Cardiac fibroblast (primary cell): ENCODE results near the gene MRPS31.
A peak's percentile ranks its signal among the peaks of the same experiment; 100 is the strongest.

Experiments used
- DNase-seq, 2 donors: peaks; one replicate each; pipeline versions ENCODE4 v3.0.0 to v3.0.0-alpha.2; 2010; ENCODE audit warnings: low read depth in 2 of 2
- H3K4me3 ChIP-seq, 2 donors: replicated peaks in 1 of 2; 1 replicate in 1 of 2; 2 replicates in 1 of 2; pipeline ENCODE4 v1.5.1; 2011; ENCODE audit warnings: low read depth in 2 of 2, low read length in 2 of 2, mild to moderate bottlenecking in 2 of 2, moderate library complexity in 1 of 2
- CTCF ChIP-seq: IDR thresholded peaks from one replicate; pipeline ENCODE4 v1.5.1; 2011; ENCODE audit warnings: low read depth, mild to moderate bottlenecking, low read length, inconsistent platforms

The MRPS31 gene

GRCh38 chr13:40781717-40782116 is 10.7 kb upstream of the MRPS31 start:
- DNase-seq, result no peak
- no peak for TF ChIP-seq CTCF

GRCh38 chr13:40780822-40781401 is 9.9 kb upstream of the MRPS31 start:
- peak in 1 of 2 donors; percentile 19 for DNase-seq
- H3K4me3 ChIP-seq, result no peak overlapping the region
- TF ChIP-seq CTCF, result peak; percentile 15

More at GRCh38 chr13:40781717-40782116, 10.7 kb upstream of the MRPS31 start:
- no peak overlapping the region for H3K4me3 ChIP-seq

GRCh38 chr13:40779796-40780285 is 8.9 kb upstream of the MRPS31 start:
- no peak overlapping the region for H3K4me3 ChIP-seq
- no peak for TF ChIP-seq CTCF
- DNase-seq, result no peak

- no peak overlapping the region for H3K4me3 ChIP-seq
- DNase-seq, result no peak
- no peak for TF ChIP-seq CTCF
Measured at GRCh38 chr13:40779049-40779448, 8.1 kb upstream of the MRPS31 start.

- TF ChIP-seq CTCF, result no peak
- no peak overlapping the region for H3K4me3 ChIP-seq
- no peak for DNase-seq
Measured at GRCh38 chr13:40777809-40778175, 6.8 kb upstream of the MRPS31 start.

- peak; percentile 70 to 72 for DNase-seq
- H3K4me3 ChIP-seq, result no peak overlapping the region
- peak; percentile 50 for TF ChIP-seq CTCF
Measured at GRCh38 chr13:40777166-40777808, 6.3 kb upstream of the MRPS31 start.

- peak; percentile 32 to 53 for DNase-seq
- no peak for TF ChIP-seq CTCF
- H3K4me3 ChIP-seq, result no peak overlapping the region
Measured at GRCh38 chr13:40776681-40777165, 5.7 kb upstream of the MRPS31 start.
